ENCODE data around the gene TSPO. TPM values are rescaled to one million over a fixed set of nuclear protein-coding genes. Genes with fewer than 3 reads are reported as not detected.

Gene TSPO
- total RNA-seq, 1 experiment from 2014 or later = 144 TPM

- in situ Hi-C loops (cut with HindIII; ENCODE audit: low pct_unique_long_range_greater_than_20kb, low sequenced_read_pairs) = no loop called here
- no peaks in the 10 kb centered on the region; the same call in 1 of the 2 replicates for H3K36me3 ChIP-seq (ENCODE audit: control insufficient read depth, insufficient read depth, low read length)
Observed at GRCh38 chr22:43180670-43181069, 29.3 kb downstream of the TSPO start.

GRCh38 chr22:43181321-43182076 lies 30.1 kb downstream of the TSPO start:
- no TSS peak for BruUV-seq (replicated peaks)
- no peak for ATAC-seq
- DNase-seq (ENCODE audit: low read depth, low spot score) = no peak
- CTCF ChIA-PET = no interaction called here
- Histone ChIP-seq H3K36me3 (ENCODE audit: control insufficient read depth, insufficient read depth, low read length) (peaks cover 3% of the 10 kb centered on the region; the same call in 1 of the 2 replicates), H3K4me3 (ENCODE audit: low read depth in 2 of 2, low read length in 2 of 2) (no peak overlapping the region), H3K9me3 (ENCODE audit: control insufficient read depth, insufficient read depth, low read depth, low read length) (no peaks in the 10 kb centered on the region), H3K27ac (ENCODE audit: low read length) (no peak overlapping the region), H3K27me3 (ENCODE audit: control insufficient read depth, insufficient read depth, low read length) (no peaks in the 10 kb centered on the region), H3K4me1 (ENCODE audit: control insufficient read depth, insufficient read depth, low read length) (peaks cover 4% of the 10 kb centered on the region)
- TF ChIP-seq CTCF (IDR thresholded peaks at IDR 0.05) (no peak), POLR2AphosphoS5 (IDR thresholded peaks at IDR 0.05; ENCODE audit: low read depth, low read length) (no peak), TCF7L2 (IDR thresholded peaks at IDR 0.05; ENCODE audit: low read depth, low read length) (no peak), SIN3A (IDR thresholded peaks at IDR 0.05; ENCODE audit: borderline replicate concordance, insufficient read depth, low read depth, low read length) (no peak), REST (IDR thresholded peaks at IDR 0.05; ENCODE audit: insufficient read depth in 1 of 2, low read depth in 2 of 2, low read length in 1 of 2) (no peak)
- POLR2A ChIA-PET = no interaction called here
- intact Hi-C loops (cut with micrococcal nuclease; ENCODE audit: unreplicated experiment) = no loop called here
- in situ Hi-C loops (cut with HindIII; ENCODE audit: low pct_unique_long_range_greater_than_20kb, low sequenced_read_pairs) = no loop called here

More at GRCh38 chr22:43180670-43181069, 29.3 kb downstream of the TSPO start:
- no TSS peak for BruUV-seq (replicated peaks)
- ATAC-seq = no peak
- Histone ChIP-seq H3K4me3 (ENCODE audit: low read depth in 2 of 2, low read length in 2 of 2) (no peak overlapping the region), H3K9me3 (ENCODE audit: control insufficient read depth, insufficient read depth, low read depth, low read length) (no peaks in the 10 kb centered on the region), H3K4me1 (ENCODE audit: control insufficient read depth, insufficient read depth, low read length) (peaks cover 2% of the 10 kb centered on the region), H3K27ac (ENCODE audit: low read length) (no peak overlapping the region), H3K27me3 (ENCODE audit: control insufficient read depth, insufficient read depth, low read length) (no peaks in the 10 kb centered on the region)
- ChIA-PET POLR2A (no interaction called here), CTCF (no interaction called here)
- intact Hi-C loops (cut with micrococcal nuclease; ENCODE audit: unreplicated experiment) = no loop called here
- no peak for TF ChIP-seq TCF7L2 (IDR thresholded peaks at IDR 0.05; ENCODE audit: low read depth, low read length)
- TF ChIP-seq CTCF (IDR thresholded peaks at IDR 0.05) = no peak
- TF ChIP-seq REST (IDR thresholded peaks at IDR 0.05; ENCODE audit: insufficient read depth in 1 of 2, low read depth in 2 of 2, low read length in 1 of 2) = no peak
- no peak for TF ChIP-seq POLR2AphosphoS5 (IDR thresholded peaks at IDR 0.05; ENCODE audit: low read depth, low read length)
- no peak for TF ChIP-seq SIN3A (IDR thresholded peaks at IDR 0.05; ENCODE audit: borderline replicate concordance, insufficient read depth, low read depth, low read length)
- DNase-seq (ENCODE audit: low read depth, low spot score) = no peak

Measured in Panc1 (cell line).